Hippocampal formation (tissue), 2 donors: ENCODE results near the gene FABP1.

Experiments
- DNase-seq, 2 donors: peaks; one replicate each; lab custom pipeline; 2025; lab: John Stamatoyannopoulos, UW

The FABP1 gene

GRCh38 chr2:88081924-88082608 is 45.8 kb downstream of the FABP1 start:
- no peak for DNase-seq

GRCh38 chr2:88080545-88080944 is 47.3 kb downstream of the FABP1 start:
- no peak for DNase-seq

- DNase-seq, result no peak
These were observed 49.2 kb downstream of the FABP1 start for GRCh38 chr2:88078643-88079172.

- DNase-seq, result no peak
These were observed 50.8 kb downstream of the FABP1 start for GRCh38 chr2:88077080-88077479.

- DNase-seq, result no peak
These were observed 53.0 kb downstream of the FABP1 start for GRCh38 chr2:88074854-88075292.

GRCh38 chr2:88074150-88074549 is 53.7 kb downstream of the FABP1 start:
- DNase-seq, result no peak
